ENCODE results near the gene GATA5.
A peak's percentile ranks its signal among the peaks of the same experiment; 100 is the strongest.

Gene GATA5

DNA sequence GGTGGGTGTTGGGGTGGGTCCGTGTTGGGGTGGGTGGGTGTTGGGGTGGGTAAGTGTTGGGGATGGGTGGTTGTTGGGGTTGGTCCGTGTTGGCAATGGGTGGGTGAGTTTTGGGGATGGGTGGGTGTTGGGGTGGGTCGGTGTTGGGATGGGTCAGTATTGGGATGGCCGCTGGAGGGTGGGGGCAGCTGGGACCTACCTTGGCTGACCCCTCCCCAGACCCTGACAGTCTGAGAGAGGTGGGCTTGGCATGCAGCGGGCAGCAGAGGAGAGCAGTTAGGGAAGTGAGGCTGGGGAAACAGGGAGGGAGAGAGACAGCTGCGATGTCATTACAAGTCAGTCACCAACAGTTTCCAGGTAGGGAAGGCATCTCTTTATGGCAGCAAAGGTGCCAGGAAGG lies 23.1 kb upstream of the GATA5 start:
- DNase-seq (ENCODE audit: extremely low read depth, low read depth), result no peak
- TF ChIP-seq, protein P1, sequence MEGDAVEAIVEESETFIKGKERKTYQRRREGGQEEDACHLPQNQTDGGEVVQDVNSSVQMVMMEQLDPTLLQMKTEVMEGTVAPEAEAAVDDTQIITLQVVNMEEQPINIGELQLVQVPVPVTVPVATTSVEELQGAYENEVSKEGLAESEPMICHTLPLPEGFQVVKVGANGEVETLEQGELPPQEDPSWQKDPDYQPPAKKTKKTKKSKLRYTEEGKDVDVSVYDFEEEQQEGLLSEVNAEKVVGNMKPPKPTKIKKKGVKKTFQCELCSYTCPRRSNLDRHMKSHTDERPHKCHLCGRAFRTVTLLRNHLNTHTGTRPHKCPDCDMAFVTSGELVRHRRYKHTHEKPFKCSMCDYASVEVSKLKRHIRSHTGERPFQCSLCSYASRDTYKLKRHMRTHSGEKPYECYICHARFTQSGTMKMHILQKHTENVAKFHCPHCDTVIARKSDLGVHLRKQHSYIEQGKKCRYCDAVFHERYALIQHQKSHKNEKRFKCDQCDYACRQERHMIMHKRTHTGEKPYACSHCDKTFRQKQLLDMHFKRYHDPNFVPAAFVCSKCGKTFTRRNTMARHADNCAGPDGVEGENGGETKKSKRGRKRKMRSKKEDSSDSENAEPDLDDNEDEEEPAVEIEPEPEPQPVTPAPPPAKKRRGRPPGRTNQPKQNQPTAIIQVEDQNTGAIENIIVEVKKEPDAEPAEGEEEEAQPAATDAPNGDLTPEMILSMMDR (IDR thresholded peaks at IDR 0.05; ENCODE audit: low read depth, low read length), result no peak

DNA sequence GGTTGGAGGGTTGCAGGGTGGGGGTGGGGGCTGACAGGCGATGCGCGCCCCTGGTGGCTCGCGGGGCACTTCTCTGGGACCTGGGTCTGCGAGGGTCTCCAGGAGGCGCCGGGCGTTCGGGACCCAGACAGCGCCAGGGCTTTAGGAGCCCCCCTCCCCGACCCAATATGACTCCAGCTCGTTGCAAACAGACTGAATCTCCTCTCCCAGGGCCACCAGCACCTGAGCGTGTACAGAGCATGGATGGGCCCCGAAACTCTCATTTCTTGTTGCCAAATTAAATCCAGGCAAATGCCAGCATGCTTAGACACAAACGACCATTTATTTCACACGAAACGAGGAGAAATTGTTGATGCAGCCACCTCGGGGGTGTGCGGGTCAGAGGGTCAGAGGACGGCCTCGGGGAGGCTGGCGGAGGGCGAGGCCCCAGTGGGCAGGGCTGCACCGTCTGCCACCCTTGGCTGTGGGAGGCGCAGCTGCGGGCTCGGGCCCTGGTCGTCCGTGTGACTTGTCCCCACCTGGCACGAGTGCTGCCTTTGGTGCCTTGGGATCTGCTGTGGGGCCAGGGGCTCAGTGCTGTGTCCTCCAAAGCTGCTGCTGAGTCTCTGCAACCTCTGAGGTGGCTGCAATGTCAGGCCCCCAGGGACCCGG lies 20.9 kb upstream of the GATA5 start:
- TF ChIP-seq, protein P1 (IDR thresholded peaks at IDR 0.05; ENCODE audit: low read depth, low read length), result peak; percentile 44
- no peak for DNase-seq (ENCODE audit: extremely low read depth, low read depth)

DNA sequence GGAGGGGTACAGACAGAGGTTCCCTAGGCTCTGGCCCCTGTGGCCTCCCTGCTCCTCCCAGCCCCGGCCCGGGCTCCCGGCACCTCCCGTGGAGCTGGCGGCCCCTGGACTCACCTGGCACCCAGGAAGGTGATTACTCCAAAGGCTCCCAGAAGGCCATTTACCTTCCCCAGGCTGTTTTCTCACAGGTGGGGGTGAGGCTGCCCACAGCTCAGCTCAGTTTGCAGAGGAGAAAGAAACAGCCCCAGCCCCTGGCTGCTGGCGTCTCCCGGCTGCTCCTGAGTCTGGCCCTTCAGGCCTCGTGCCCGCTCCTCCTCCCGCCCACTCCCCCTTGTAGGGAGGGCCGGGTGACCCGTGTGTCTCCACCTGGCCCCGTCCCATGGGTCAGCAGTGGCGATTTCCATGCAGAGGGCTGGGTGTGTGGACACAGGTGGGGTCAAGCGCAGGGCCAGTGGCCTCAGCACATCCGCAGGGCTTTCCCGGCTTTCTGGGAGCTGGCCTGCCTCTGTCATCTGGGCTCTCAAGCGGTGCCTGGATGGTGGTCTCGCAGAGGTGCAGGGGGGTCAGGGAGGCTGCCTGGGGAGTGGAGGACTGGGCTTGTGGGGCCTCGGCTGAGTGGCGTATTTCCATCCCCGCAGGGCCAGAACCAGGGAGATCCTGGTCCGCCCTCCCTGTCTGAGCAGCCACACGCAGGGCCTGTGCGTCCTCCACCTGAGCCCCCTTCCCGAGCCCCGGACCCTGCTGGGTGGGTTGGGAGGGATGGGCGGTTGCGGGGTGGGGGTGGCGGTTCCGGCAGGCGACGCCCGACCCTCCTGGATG lies 20.2 kb upstream of the GATA5 start:
- TF ChIP-seq, protein P1 (IDR thresholded peaks at IDR 0.05; ENCODE audit: low read depth, low read length), result no peak

DNA sequence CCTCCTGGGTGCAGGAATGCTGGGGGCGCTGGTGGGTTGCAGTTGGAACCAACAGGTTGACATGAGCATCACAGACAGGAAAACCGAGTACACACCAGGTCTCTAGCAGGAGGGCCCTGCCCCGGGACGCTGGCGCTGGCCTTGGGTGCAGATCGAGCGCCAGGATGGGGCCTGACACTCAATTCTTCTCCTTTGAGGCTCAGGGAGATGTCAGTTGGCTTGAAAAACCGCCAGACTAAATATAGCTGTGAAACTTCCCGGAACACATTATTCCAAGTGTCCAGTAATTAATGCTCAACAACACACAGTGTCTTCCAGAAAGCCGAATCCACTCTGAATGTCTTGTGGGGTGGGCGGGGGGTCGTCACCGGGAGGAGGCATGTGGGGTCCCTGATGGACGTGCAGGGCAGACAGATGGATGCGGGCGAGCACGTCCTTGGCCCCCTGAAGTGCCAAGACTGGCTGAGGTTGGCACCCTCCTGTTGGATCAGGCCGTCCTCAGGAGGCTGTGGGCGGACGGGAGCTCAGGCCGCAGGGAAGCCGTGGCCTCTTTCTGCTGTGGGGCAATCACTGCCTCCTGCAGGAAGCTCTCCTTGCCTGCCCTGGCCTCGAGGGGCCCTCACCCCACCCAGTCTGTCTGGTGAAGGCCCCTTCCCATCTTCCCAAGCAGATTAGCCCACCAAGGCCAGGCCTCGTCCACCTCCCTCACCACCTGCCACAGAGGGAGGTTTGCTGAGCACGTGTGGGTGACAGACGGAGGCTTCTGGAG lies 19.4 kb upstream of the GATA5 start:
- no peak for DNase-seq (ENCODE audit: extremely low read depth, low read depth)
- TF ChIP-seq, protein P1 (IDR thresholded peaks at IDR 0.05; ENCODE audit: low read depth, low read length), result no peak

More for the DNA sequence above, 20.2 kb upstream of the GATA5 start:
- DNase-seq (ENCODE audit: extremely low read depth, low read depth), result no peak

DNA sequence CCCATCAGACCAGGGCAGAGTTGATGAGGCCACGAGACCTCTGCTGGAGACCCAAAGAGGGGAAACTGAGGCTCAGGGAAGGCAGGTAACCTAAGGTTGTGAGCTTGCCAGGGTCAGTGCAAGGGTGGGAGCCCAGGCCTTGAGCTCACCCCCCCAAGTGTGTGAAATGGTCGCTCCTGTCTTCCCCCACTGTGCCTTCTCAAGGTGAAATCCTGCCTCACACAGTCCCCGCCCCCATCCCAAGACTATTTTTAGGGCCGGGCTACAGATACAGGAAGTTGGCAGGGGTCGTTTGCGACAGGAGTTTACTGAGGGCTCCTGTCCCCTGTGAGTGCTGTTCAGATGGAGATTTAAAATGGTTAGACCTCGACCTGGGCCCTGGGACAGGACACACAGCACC lies 18.7 kb upstream of the GATA5 start:
- TF ChIP-seq, protein P1 (IDR thresholded peaks at IDR 0.05; ENCODE audit: low read depth, low read length), result no peak
- no peak for DNase-seq (ENCODE audit: extremely low read depth, low read depth)

DNA sequence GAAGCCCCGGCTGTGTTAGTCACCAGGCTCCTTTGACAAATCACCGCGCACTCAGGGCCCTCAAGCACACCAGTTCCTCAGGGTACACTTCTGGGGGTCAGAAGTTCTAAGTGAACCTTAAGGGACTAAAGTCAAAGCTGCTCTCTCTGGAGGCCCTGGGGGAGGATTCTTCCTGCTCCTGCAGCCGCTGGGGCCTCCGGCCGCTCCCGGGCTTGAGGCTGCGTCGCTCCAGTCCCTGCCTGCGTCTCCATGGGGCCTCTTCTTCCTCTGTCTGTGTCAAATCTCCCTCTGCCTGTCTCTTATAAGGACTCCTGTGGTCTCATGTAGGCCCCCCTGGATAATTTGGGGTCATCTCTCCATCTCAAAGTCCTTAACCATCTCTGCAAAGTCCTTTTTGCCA lies 18.1 kb upstream of the GATA5 start:
- no peak for DNase-seq (ENCODE audit: extremely low read depth, low read depth)
- TF ChIP-seq, protein P1 (IDR thresholded peaks at IDR 0.05; ENCODE audit: low read depth, low read length), result no peak

All from AG09319 (cell line).